OCI-LY7 (cell line): ENCODE measurements around the gene GAST. TPM values are rescaled to one million over a fixed set of nuclear protein-coding genes. Genes with fewer than 3 reads are reported as not detected.

Experiments
- Bru-seq: library from RNA; stranded (reverse); fragments of 400-500 nt; gene quantifications from one replicate; lab custom pipeline; 2021; lab: Mats Ljungman, UMichigan
- BruChase-seq, 2 experiments: library from RNA; stranded (reverse); fragments of 400-500 nt; gene quantifications; one replicate each; lab custom pipeline; 2021; lab: Mats Ljungman, UMichigan
- BruUV-seq: library from RNA; stranded (reverse); fragments of 400-500 nt; replicated peaks from 2 replicates; lab custom pipeline; 2021; lab: Mats Ljungman, UMichigan
- CTCF ChIA-PET: fragments of 300-600 bp; sonication (Branson Sonifier 250); formaldehyde crosslinking; loops from one replicate; lab custom pipeline; 2022; ENCODE audit warnings: antibody characterized with exemption; ENCODE audit not compliant: unreplicated experiment; lab: Charles Lee
- POLR2A ChIA-PET: fragments of 300-600 bp; sonication (Branson Sonifier 250); formaldehyde crosslinking; loops from one replicate; lab custom pipeline; 2022; ENCODE audit warnings: antibody characterized with exemption; lab: Charles Lee
- DNase-seq: peaks from one replicate; pipeline ENCODE4 v3.0.0-alpha.2; 2015; ENCODE audit warnings: low spot score
- H2AFZ ChIP-seq: fragments of 200-600 bp; sonication (generic), shearing (Covaris generic); 2 replicates; pipeline ENCODE4 v1.6.1; 2014; ENCODE audit warnings: mild to moderate bottlenecking, antibody characterized with exemption, low read length, moderate library complexity
- H3K27ac ChIP-seq: fragments of 200-600 bp; sonication (generic); 2 replicates; pipeline ENCODE4 v1.5.1; 2014; ENCODE audit warnings: mixed run types, low read depth, mild to moderate bottlenecking, moderate library complexity, low read length, inconsistent platforms; ENCODE audit not compliant: poor library complexity, severe bottlenecking
- H3K36me3 ChIP-seq: fragments of 200-600 bp; sonication (generic); 2 replicates; pipeline ENCODE4 v1.6.1; 2014; ENCODE audit warnings: mild to moderate bottlenecking, antibody characterized with exemption, low read length, moderate library complexity, mixed read lengths; ENCODE audit not compliant: insufficient read depth
- H3K4me1 ChIP-seq: fragments of 200-600 bp; sonication (generic); 2 replicates; pipeline ENCODE4 v1.5.1; 2014; ENCODE audit warnings: mild to moderate bottlenecking, low read length; ENCODE audit not compliant: insufficient read depth, poor library complexity, severe bottlenecking
- H3K4me2 ChIP-seq: fragments of 200-600 bp; sonication (generic); 2 replicates; pipeline ENCODE4 v1.6.1; 2014; ENCODE audit warnings: mild to moderate bottlenecking, low read length
- H3K4me3 ChIP-seq: fragments of 200-600 bp; sonication (generic); 2 replicates; pipeline ENCODE4 v1.5.1; 2014; ENCODE audit warnings: mild to moderate bottlenecking, low read depth, low read length; ENCODE audit not compliant: poor library complexity, severe bottlenecking
- H3K79me2 ChIP-seq: fragments of 200-600 bp; sonication (generic); 2 replicates; pipeline ENCODE4 v1.6.1; 2016; ENCODE audit warnings: low read depth, mild to moderate bottlenecking, low read length, moderate library complexity, mixed read lengths; ENCODE audit not compliant: insufficient read depth
- H3K9me2 ChIP-seq: fragments of 200-600 bp; sonication (generic); 2 replicates; pipeline ENCODE4 v1.6.1; 2016; ENCODE audit warnings: mild to moderate bottlenecking, low read length, mixed read lengths; ENCODE audit not compliant: insufficient read depth
- H3K9me3 ChIP-seq: fragments of 200-600 bp; sonication (generic); 2 replicates; pipeline ENCODE4 v1.6.1; 2014; ENCODE audit warnings: mild to moderate bottlenecking, mixed run types, low read length, mixed read lengths
- H4K20me1 ChIP-seq: fragments of 200-600 bp; sonication (generic); 2 replicates; pipeline ENCODE4 v1.6.1; 2014; ENCODE audit warnings: mild to moderate bottlenecking, antibody characterized with exemption, low read length, moderate library complexity, mixed read lengths; ENCODE audit not compliant: insufficient read depth
- EZH2phosphoT487 ChIP-seq: fragments of 200-600 bp; sonication (generic); IDR thresholded peaks from 2 replicates; pipeline ENCODE4 v1.6.1; 2018; ENCODE audit warnings: low read depth, borderline replicate concordance, mild to moderate bottlenecking, mixed run types, antibody characterized with exemption, low read length, moderate library complexity, mixed read lengths
- intact Hi-C: fragments of 100-400 bp; cut with micrococcal nuclease; formaldehyde crosslinking; loops from one replicate; pipeline ENCODE4 v1.10.0; 2022; ENCODE audit not compliant: unreplicated experiment
- long read RNA-seq: library from polyadenylated mRNA; stranded (forward); transcript quantifications from one replicate; pipeline ENCODE4 v2.0.0, GENCODE V29; 2022
- total RNA-seq, 2 experiments: library from RNA; depleted of rRNA in 1 of 2; stranded (reverse); fragments of >200 nt in 1 of 2; shearing (Covaris generic) in 1 of 2; gene quantifications; 2 replicates each; pipeline ENCODE4 v1.2.3, GENCODE V29; 2014 to 2022
- TF ChIP-seq, protein P1 (sequence below): fragments of 200-600 bp; sonication (generic); conservative IDR thresholded peaks from 2 replicates; pipeline ENCODE4 v1.5.1; 2014; ENCODE audit warnings: mild to moderate bottlenecking, antibody characterized with exemption, low read length, moderate library complexity, mixed read lengths

Gene GAST, protein sequence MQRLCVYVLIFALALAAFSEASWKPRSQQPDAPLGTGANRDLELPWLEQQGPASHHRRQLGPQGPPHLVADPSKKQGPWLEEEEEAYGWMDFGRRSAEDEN
- total RNA-seq (2014; rRNA removed; shearing (Covaris generic)) (not detected in 2 replicates), total RNA-seq (2022) (not detected in 2 replicates), Bru-seq, nascent RNA (not detected), BruChase-seq, experiment 1, labeled RNA remaining after a 6-hour chase (percentile 15 among the genes with signal in this experiment), BruChase-seq, experiment 2, labeled RNA remaining after a 2-hour chase (not detected)
- long read RNA-seq: 0 reads

DNA sequence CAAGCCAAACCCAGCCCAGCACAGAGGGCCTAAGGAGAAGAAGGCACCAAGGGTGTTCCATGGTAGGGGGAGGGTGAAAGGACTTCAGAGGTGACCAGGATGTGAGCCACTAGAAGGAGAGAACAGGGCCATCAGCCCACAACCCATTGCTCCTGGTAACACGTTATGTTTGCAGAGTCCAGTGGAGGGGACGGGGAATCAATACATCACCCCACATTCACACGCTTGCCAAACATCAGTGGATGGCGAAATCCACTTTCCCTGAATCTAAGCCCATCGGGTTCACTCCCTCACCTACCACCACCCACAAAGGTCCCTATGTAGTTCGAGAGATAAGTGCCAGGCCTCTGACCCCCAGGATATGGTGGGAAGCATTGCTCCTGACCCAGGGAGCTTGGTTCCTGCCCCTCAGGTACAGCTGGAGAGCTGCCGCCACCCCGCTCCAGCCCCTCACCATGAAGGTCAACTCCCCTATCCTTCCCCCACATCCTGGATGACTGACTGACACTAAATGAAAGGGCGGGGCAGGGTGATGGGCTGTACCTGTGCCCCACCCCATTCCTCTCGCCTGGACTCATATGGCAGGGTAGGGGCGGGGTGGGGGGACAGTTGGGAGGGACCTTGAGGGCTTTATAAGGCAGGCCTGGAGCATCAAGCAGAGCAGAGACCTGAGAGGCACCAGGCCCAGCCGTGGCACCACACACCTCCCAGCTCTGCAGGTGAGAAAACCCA is at the start of gene GAST:
Gene GAST, plus strand, starts transcription at position 663 of the 732 bp plus-strand sequence. CDS start 3,106 bp downstream, outside the sequence.
- intact Hi-C loops: no loop called here
- Histone ChIP-seq H3K9me2 (no peaks in the 10 kb centered on the region), H2AFZ (no peak within 1 kb of the TSS), H3K4me2 (no peak within 1 kb of the TSS), H3K27ac (no peak within 1 kb of the TSS), H3K36me3 (no peaks in the 10 kb centered on the region), H3K4me3 (no peak within 1 kb of the TSS), H3K4me1 (no peaks in the 10 kb centered on the region), H3K9me3 (no peaks in the 10 kb centered on the region), H4K20me1 (no peaks in the 10 kb centered on the region), H3K79me2 (no peaks in the 10 kb centered on the region)
- BruUV-seq: no TSS peak
- no peak for DNase-seq
- no peak for TF ChIP-seq EZH2phosphoT487
- TF ChIP-seq, protein P1, sequence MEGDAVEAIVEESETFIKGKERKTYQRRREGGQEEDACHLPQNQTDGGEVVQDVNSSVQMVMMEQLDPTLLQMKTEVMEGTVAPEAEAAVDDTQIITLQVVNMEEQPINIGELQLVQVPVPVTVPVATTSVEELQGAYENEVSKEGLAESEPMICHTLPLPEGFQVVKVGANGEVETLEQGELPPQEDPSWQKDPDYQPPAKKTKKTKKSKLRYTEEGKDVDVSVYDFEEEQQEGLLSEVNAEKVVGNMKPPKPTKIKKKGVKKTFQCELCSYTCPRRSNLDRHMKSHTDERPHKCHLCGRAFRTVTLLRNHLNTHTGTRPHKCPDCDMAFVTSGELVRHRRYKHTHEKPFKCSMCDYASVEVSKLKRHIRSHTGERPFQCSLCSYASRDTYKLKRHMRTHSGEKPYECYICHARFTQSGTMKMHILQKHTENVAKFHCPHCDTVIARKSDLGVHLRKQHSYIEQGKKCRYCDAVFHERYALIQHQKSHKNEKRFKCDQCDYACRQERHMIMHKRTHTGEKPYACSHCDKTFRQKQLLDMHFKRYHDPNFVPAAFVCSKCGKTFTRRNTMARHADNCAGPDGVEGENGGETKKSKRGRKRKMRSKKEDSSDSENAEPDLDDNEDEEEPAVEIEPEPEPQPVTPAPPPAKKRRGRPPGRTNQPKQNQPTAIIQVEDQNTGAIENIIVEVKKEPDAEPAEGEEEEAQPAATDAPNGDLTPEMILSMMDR: no peak
- CTCF ChIA-PET: no interaction called here
- POLR2A ChIA-PET: no interaction called here

DNA sequence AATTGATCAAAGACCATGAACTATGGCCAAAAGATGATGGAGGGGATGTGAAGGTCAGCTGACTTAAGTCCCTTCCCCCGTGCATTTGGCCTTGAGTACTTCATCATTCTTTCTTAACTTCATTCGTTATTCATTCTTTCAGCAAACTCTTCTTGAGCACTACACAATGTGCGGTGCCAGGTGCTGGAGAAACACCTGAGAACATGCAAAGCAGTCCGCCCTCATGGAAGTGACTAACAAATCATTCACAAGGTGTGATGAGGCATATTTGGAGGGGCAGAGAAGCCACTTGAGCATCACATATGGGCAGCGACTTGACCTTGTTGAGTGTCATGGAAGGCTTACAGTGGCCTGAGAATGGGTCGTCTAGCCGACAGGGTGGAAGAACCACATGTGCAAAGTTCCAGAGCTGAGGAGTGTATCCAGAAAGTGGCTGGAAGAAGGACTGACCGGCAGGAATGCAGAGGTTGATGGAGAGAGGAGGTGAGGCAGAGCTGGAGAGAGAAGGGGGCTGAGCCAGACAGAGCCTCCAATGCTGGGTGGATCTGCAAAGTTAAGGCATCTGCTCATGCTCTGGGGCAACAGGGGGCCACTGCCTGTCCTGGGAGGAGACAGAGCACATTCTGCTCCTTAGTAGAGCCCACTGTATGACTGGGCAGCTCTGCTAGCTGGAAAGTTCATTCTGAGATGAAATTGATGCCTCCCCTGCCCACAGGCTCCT is 48.5 kb upstream of the GAST start:
- Histone ChIP-seq H2AFZ (no peak overlapping the region), H3K4me2 (no peak overlapping the region), H3K9me3 (no peaks in the 10 kb centered on the region), H4K20me1 (no peaks in the 10 kb centered on the region), H3K4me1 (peaks cover 31% of the 10 kb centered on the region), H3K79me2 (no peaks in the 10 kb centered on the region), H3K27ac (no peak overlapping the region), H3K9me2 (no peaks in the 10 kb centered on the region), H3K36me3 (no peaks in the 10 kb centered on the region), H3K4me3 (no peak overlapping the region)
- POLR2A ChIA-PET: interaction anchor here (0.6 to 1.3 kb wide), 4 partner anchors 17 to 1161 kb away, joined by 3 to 5 read pairs (median 4); no protein-coding TSS in a partner anchor
- no peak for DNase-seq
- intact Hi-C loops: loop anchor here (5.0 to 10.0 kb wide), 4 partner anchors 176 to 861 kb away; partner anchors contain the start of gene KRT36
- CTCF ChIA-PET: interaction anchor here (0.6 to 2.1 kb wide), 4 partner anchors 14 to 1049 kb away, joined by 3 to 26 read pairs (median 4); no protein-coding TSS in a partner anchor
- TF ChIP-seq, protein P1: no peak
- no peak for TF ChIP-seq EZH2phosphoT487
- BruUV-seq: no TSS peak
